ENCODE measurements around the gene COL5A1.

The COL5A1 gene

GRCh38 chr9:134604834-134605233, 36.8 kb upstream of the COL5A1 start:
- TF ChIP-seq, protein P1, sequence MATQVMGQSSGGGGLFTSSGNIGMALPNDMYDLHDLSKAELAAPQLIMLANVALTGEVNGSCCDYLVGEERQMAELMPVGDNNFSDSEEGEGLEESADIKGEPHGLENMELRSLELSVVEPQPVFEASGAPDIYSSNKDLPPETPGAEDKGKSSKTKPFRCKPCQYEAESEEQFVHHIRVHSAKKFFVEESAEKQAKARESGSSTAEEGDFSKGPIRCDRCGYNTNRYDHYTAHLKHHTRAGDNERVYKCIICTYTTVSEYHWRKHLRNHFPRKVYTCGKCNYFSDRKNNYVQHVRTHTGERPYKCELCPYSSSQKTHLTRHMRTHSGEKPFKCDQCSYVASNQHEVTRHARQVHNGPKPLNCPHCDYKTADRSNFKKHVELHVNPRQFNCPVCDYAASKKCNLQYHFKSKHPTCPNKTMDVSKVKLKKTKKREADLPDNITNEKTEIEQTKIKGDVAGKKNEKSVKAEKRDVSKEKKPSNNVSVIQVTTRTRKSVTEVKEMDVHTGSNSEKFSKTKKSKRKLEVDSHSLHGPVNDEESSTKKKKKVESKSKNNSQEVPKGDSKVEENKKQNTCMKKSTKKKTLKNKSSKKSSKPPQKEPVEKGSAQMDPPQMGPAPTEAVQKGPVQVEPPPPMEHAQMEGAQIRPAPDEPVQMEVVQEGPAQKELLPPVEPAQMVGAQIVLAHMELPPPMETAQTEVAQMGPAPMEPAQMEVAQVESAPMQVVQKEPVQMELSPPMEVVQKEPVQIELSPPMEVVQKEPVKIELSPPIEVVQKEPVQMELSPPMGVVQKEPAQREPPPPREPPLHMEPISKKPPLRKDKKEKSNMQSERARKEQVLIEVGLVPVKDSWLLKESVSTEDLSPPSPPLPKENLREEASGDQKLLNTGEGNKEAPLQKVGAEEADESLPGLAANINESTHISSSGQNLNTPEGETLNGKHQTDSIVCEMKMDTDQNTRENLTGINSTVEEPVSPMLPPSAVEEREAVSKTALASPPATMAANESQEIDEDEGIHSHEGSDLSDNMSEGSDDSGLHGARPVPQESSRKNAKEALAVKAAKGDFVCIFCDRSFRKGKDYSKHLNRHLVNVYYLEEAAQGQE (IDR thresholded peaks at IDR 0.05; ENCODE audit: insufficient read depth in 1 of 2, low read depth in 2 of 2, low read length in 2 of 2), result no peak
- TF ChIP-seq SIN3A (IDR thresholded peaks at IDR 0.05; ENCODE audit: borderline replicate concordance, insufficient read depth, low read length) (no peak), TAF1 (IDR thresholded peaks at IDR 0.05; ENCODE audit: borderline replicate concordance, insufficient read depth, low read length) (no peak), POLR2AphosphoS5 (IDR thresholded peaks at IDR 0.05; ENCODE audit: low read depth, low read length) (no peak), FOXP2 (optimal IDR thresholded peaks at IDR 0.05; ENCODE audit: borderline replicate concordance, extremely low read depth, extremely low read length, insufficient read depth) (no peak)

DNA sequence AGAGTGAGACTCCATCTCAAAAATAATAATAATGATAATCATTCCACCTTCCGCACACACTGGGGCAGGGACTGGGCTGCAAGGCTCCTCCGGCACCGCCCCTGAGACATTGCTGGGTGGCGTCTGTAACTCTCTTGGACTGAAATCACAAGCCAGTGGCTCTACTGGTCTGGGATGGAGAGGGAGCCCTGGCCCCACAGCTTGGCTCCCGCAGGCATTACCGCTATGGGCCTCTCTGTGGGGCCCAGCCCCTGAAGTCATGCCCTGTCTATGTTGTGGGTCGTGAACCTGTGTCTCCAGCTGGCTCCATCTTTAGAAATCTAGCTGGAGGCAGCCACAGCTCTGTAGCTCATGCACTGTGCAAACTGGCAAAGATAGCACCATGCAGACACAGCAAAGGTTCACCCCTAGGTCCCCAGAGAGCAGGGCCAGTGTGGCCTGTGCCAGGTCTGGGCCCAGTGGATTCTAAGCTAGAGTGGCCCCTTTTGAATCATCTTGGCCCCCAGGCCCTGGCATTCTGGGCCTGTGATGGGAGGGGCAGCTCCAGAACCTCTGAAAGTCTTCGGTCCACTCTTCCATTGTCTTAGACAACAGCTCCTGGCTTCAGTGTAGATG, 36.1 kb upstream of the COL5A1 start:
- TF ChIP-seq, protein P1 (IDR thresholded peaks at IDR 0.05; ENCODE audit: insufficient read depth in 1 of 2, low read depth in 2 of 2, low read length in 2 of 2), result no peak
- TF ChIP-seq POLR2AphosphoS5 (IDR thresholded peaks at IDR 0.05; ENCODE audit: low read depth, low read length) (no peak), SIN3A (IDR thresholded peaks at IDR 0.05; ENCODE audit: borderline replicate concordance, insufficient read depth, low read length) (no peak), TAF1 (IDR thresholded peaks at IDR 0.05; ENCODE audit: borderline replicate concordance, insufficient read depth, low read length) (no peak), FOXP2 (optimal IDR thresholded peaks at IDR 0.05; ENCODE audit: borderline replicate concordance, extremely low read depth, extremely low read length, insufficient read depth) (no peak)

GRCh38 chr9:134605966-134606357, 35.6 kb upstream of the COL5A1 start:
- TF ChIP-seq TAF1 (IDR thresholded peaks at IDR 0.05; ENCODE audit: borderline replicate concordance, insufficient read depth, low read length) (no peak), FOXP2 (optimal IDR thresholded peaks at IDR 0.05; ENCODE audit: borderline replicate concordance, extremely low read depth, extremely low read length, insufficient read depth) (no peak), SIN3A (IDR thresholded peaks at IDR 0.05; ENCODE audit: borderline replicate concordance, insufficient read depth, low read length) (no peak), POLR2AphosphoS5 (IDR thresholded peaks at IDR 0.05; ENCODE audit: low read depth, low read length) (no peak)

DNA sequence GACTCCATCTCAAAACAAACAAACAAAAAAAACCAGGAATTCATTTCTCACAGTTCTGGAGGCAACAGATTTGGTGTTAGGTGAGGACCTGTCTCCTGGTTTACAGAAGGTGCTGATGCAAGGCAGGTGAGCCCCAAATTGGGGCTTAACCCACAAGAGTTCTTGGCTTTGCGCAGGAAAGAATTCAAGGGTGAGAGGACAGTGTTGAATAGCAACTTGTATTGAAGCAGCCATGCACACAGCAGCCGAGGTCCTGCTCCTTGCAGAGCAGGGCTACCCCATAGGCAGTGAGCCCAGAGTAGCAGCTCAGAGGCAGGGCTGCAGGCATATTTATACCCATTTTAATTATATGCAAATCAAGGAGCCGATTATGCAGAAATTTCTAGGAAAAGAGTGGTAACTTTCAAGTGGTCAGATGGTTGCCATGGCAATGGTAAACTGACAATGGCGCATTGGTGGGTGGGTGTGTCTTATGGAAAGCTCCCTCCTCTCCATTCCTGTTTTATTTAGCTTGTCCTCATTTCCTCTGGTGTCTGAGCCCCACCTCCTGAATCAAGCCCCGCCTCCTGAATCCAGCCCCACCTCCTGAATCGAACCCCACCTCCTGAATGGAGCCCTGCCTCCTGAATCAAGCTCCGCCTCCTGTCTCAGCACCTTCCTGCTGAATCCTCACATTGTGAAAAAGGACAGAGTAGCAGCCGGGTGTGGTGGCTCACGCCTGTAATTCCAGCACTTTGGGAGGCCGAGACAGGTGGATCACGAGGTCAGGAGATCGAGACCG, 34.5 kb upstream of the COL5A1 start:
- TF ChIP-seq TAF1 (IDR thresholded peaks at IDR 0.05; ENCODE audit: borderline replicate concordance, insufficient read depth, low read length), result no peak
- no peak for TF ChIP-seq SIN3A (IDR thresholded peaks at IDR 0.05; ENCODE audit: borderline replicate concordance, insufficient read depth, low read length)
- TF ChIP-seq, protein P1 (IDR thresholded peaks at IDR 0.05; ENCODE audit: insufficient read depth in 1 of 2, low read depth in 2 of 2, low read length in 2 of 2), result no peak
- no peak for TF ChIP-seq FOXP2 (optimal IDR thresholded peaks at IDR 0.05; ENCODE audit: borderline replicate concordance, extremely low read depth, extremely low read length, insufficient read depth)
- no peak for TF ChIP-seq POLR2AphosphoS5 (IDR thresholded peaks at IDR 0.05; ENCODE audit: low read depth, low read length)

DNA sequence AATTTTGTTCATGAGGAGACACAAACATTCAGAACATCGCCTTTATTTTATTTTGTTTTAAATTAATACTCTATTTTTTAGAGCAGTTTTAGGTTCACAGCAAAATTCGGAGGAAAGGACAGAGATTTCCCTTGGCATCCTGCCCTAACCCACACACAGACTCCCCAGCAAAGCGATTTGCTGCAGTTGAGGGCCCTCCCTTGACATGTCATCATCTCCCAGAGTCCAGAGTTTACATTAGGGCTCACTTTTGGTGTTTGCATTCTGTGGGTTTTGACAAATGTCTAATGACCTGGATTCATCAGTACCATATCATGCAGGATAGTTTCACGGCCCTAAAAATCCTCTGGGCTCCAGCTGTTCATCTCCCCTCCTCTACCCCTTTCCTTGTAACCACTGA, 33.6 kb upstream of the COL5A1 start:
- TF ChIP-seq, protein P1 (IDR thresholded peaks at IDR 0.05; ENCODE audit: insufficient read depth in 1 of 2, low read depth in 2 of 2, low read length in 2 of 2), result no peak
- TF ChIP-seq POLR2AphosphoS5 (IDR thresholded peaks at IDR 0.05; ENCODE audit: low read depth, low read length), result no peak
- no peak for TF ChIP-seq FOXP2 (optimal IDR thresholded peaks at IDR 0.05; ENCODE audit: borderline replicate concordance, extremely low read depth, extremely low read length, insufficient read depth)
- no peak for TF ChIP-seq TAF1 (IDR thresholded peaks at IDR 0.05; ENCODE audit: borderline replicate concordance, insufficient read depth, low read length)
- TF ChIP-seq SIN3A (IDR thresholded peaks at IDR 0.05; ENCODE audit: borderline replicate concordance, insufficient read depth, low read length), result no peak

All from PFSK-1 (cell line).